GM19043 (cell line): Measurements from ENCODE around the gene ERCC2.
"Not testable (repeated sequence)": the region's sequence is repeated elsewhere in the genome, so short reads cannot be mapped to it uniquely, and the experiment has no call there.

ENCODE experiments used
- ATAC-seq: cut with Tn5 transposase; IDR thresholded peaks from one replicate; pipeline ENCODE4 v1.9.1; 2021; ENCODE audit warnings: low read depth; ENCODE audit not compliant: unreplicated experiment

Gene ERCC2

DNA sequence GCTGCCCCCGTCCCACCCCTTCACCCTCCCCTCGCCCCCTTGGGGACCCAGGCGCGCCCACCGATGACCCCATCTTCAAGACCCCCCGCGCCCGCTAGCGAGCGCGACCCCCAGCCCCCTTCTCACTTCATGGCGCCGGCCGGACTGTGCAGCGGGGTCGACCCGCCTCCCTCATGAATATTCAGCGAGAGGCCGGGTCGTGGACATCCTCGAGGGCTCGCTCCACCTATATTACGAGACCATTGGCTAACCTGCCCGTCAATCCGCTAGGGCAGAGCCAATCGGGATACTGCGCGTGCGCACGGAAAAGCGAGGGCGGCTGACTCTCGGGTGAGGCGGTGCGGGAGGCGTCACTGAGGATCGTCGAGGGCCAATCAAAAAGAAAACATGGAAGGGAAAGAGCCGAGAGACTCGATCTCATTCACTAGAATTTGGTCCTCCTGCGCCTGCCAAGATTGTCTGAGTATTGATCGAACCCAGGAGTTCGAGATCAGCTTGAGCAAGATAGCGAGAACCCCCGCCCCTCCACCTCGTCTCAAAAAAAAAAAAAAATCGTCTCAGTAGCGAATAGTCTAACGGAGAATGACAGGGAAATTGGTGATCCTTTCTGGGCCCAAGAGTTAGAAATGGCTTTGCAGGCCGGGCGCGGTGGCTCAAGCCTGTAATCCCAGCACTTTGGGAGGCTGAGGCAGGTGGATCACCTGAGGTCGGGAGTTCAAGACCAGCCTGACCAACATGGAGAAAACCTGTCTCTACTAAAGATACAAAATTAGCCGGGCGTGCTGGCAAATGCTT, at the start of gene ERCC2:
TSS of gene ERCC2 (minus strand) at position 164 of the 795 bp plus-strand sequence. CDS start at position 131, 33 bp downstream.
- peak; percentile 88 for ATAC-seq

DNA sequence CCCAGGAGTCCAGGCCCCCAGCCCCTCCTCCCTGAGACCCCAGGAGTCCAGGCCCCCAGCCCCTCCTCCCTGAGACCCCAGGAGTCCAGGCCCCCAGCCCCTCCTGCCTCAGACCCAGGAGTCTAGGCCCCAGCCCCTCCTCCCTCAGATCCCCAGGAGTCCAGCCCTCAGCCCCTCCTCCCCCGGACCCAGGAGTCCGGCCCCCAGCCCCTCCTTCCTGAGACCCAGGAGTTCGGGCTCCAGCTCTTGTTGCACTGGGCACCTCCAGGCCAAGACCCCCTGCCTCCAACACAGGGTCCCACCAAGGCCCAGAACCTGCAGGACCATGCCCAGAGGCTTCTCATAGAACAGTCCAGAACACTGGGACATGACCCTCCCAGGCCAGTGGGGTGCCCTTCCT, 49.5 kb upstream of the ERCC2 start:
- ATAC-seq = no peak

DNA sequence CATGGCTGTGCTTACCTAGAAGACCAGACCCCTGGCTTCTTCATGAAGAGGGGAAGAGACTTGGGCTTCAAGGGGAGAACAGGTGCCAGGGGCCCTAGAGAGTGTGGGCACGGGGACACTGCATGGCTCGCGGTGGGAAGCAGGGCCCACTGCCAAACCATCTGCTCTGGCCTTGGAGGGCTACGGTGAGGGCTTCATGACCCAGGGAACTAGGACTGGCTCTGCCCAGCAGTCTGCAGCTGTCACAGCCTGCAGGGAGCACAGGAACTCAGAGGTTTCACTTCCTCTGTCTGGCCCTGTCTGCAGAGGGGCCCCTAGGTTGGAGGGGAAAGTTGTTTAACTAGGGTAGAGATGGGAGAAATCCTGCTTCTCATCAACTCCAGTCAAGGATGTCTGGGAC, 49.0 kb upstream of the ERCC2 start:
- ATAC-seq = peak; percentile 76

DNA sequence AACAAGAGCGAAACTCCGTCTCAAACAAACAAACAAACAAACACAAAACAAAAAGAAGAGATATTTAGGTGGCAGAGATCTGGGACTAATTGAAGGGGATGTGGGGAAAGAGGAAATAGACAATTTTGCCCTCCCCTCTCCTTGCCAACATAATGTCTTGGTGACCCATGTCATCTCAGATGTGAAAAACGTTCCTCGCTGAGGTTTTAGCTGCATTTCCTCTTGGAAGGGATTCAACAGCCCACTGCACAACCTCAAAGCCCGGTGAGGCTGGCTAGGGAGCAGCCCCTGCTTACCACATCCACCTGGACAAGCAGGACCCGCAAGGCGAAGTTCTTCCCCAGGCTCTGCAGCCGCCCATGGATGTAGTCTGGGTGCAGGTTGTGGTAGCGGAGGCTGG, 48.4 kb upstream of the ERCC2 start:
- no peak for ATAC-seq

DNA sequence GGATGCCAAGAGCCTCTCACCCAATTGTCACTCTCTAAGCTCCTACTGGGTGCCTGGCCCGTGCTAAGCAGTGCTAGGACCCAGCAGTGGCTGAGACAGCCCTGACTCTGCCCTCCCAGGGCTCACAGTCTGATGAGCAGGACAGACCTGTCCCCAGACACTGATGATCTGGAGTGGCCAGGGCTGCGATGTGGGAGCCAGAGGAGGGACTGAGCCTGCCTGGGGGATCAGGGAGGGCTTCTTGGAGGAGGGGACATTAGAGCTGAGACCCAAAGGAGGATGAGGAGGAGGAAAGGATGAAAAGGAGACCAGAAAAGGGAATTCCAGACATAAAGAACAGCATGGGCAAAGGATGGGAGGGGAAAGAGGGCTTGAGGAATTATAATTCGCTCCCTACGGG, 46.8 kb upstream of the ERCC2 start:
- no peak for ATAC-seq

DNA sequence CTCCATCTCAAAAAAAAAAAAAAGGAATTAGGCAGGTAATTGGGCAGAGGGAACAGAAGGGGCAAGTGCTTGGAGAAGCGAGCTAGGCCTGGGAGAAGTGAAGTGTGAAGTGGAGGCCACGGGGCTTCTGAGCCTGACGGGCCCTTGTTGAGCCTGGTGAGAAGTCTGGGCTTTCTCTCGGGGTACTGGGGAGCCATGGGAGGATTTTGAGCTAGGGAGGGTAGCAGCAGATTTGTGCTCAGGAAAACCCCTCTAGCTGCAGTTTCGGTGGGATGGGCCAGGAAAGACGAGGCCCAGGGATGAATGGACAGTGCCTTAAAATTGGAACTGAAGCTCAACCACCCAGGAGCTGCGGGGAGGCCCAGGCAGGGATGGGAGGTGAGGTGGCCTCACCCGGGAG, 44.1 kb upstream of the ERCC2 start:
- no peak for ATAC-seq

DNA sequence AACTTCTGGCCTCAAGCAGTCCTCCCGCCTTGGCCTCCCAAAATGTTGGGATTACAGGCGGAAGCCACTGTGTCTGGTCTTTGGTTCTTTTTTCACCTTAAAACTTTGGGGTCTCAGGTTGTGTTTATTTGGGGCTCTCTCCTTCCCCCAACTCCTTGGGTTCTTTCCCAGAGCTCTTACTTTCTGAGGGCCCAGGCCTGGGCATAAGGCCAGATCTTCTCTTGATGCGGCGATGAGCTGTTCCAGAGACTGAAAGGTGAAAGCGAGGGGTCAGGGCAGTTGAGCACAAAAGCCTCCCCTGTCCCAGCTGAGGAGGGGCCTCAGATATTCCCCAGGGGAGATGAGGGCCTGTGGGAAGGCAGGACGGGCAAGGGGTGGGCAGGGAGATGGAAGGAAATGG, 43.1 kb upstream of the ERCC2 start:
- ATAC-seq = no peak

DNA sequence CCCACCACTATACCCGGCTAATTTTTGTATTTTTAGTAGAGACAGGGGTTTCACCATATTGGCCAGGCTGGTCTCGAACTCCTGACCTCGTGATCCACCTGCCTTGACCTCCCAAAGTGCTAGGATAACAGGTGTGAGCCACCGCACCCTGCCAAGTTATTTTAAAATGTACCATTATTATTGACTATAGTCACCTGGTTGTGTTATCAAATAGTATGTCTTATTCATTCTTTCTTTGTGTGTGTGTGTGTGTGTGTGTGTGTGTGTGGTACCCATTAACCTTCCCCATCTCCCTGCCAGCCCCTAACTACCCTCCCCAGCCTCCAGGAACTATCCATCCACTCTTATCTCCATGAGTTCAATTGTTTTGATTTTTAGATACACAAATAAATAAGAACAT, 40.0 kb upstream of the ERCC2 start:
- not testable (repeated sequence) for ATAC-seq

DNA sequence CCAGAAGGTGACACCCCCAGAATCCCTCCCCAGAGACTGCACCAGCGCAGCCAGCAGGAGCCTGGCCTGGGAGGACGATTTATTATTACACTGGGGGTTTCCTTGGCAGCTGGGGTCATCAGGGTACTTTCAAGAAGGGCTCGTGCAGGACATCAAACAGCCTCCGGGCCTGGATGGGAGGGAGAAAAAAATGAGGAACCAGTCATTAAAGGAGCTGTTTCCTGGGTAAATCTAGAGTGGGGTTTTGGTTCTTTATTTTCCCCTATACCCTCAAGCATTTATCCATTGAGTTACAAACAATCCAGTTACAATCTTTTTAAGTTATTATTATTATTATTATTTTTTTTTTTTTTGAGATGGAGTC, 39.2 kb upstream of the ERCC2 start:
- ATAC-seq = no peak

DNA sequence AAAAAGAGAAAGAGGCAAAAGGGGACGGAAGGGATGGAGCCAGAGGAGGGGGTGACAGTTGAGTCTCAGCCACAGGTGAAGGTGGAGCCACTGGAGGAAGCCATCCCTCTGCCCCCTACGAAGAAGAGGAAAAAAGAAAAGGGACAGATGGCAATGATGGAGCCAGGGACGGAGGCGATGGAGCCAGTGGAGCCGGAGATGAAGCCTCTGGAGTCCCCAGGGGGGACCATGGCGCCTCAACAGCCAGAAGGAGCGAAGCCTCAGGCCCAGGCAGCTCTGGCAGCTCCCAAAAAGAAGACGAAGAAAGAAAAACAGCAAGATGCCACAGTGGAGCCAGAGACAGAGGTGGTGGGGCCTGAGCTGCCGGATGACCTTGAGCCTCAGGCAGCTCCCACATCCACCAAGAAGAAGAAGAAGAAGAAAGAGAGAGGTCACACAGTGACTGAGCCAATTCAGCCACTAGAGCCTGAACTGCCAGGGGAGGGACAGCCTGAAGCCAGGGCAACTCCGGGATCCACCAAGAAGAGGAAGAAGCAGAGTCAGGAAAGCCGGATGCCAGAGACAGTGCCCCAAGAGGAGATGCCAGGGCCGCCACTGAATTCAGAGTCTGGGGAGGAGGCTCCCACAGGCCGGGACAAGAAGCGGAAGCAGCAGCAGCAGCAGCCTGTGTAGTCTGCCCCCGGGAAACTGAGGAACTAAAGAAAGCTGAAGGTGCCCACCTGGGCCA, 38.6 kb upstream of the ERCC2 start:
- no peak for ATAC-seq

DNA sequence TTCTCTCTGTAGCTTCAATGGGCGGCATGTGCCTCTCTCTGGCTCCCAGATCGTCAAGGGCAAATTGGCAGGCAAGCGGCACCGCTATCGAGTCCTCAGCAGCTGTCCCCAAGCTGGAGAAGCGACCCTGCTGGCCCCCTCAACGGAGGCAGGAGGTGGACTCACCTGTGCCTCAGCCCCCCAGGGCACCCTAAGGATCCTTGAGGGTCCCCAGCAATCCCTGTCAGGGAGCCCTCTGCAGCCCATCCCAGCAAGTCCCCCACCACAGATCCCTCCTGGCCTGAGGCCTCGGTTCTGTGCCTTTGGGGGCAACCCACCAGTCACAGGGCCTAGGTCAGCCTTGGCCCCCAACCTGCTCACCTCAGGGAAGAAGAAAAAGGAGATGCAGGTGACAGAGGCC, 37.7 kb upstream of the ERCC2 start:
- ATAC-seq = no peak

DNA sequence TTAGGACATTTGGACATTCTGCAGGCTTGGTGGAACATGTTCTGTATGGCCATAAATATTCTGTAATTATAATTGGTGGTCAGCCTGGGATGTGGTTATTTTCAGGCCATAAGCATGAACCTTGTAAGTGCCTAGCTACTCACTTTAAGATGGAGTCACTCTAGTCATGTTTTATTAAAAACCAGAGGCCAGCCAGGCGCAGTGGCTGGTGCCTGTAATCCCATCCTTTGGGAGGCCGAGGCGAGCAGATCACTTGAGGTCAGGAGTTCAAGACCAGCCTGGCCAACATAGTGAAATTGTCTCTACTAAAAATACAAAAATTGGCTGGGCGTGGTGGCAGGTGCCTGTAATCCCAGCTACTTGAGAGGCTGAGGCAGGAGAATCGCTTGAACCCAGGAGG, 37.2 kb upstream of the ERCC2 start:
- ATAC-seq = not testable (repeated sequence)

DNA sequence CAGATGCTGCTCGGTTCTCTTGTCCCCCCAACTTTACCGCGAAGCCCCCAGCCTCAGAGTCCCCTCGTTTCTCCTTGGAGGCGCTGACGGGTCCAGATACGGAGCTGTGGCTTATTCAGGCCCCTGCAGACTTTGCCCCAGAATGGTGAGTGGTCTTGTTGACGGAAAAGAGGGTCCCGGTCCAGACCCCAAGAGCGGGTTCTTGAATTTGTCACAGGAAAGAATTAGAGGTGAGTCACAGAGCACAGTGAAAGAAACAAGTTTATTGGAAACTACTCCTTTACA, 36.7 kb upstream of the ERCC2 start:
- no peak for ATAC-seq

DNA sequence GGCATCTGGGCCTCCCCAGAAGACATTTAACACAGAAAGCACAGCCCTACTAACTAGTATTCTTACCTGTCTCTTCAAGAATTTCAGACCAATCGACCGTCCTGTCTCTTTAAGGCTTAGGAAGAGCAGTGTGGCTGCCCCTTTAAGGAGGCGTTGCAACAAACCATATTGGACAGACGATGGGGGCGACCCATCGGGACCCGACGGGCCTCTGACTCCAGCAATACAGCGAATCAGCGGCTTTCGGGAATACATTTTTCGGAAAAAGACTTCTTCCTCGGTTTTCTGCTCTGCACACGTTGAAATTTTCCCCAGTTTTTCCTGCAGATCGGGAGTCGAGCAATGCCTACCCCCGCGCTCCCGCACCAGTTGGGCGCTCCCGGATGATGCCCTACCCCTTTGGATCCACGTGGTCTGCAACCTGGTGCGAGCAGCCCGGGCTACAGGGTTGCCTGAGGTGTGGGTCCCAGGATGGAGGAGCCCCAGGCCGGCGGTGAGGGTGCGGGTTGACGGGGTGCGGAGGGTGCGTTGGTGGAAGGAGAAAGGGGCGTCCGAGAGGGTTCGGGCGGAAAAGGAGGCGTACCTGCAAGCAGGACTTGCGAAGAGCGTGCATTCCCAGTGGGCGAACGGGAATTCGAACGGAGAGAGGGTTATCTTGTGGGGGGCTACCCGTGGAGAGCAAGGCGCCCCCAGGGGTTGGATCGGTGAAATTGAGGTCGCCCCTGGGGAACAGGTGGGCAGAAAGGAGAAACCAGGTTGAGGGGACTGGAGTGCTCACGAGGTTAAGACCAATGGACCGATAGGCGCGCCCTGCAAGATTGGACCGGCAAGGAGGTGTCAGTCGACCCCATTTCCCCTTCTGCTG, 36.1 kb upstream of the ERCC2 start, which contains the start of gene POLR1G:
TSS of gene POLR1G (plus strand) at position 419 of the 865 bp plus-strand sequence. CDS start at position 472, 53 bp downstream.
- ATAC-seq = peak; percentile 51

DNA sequence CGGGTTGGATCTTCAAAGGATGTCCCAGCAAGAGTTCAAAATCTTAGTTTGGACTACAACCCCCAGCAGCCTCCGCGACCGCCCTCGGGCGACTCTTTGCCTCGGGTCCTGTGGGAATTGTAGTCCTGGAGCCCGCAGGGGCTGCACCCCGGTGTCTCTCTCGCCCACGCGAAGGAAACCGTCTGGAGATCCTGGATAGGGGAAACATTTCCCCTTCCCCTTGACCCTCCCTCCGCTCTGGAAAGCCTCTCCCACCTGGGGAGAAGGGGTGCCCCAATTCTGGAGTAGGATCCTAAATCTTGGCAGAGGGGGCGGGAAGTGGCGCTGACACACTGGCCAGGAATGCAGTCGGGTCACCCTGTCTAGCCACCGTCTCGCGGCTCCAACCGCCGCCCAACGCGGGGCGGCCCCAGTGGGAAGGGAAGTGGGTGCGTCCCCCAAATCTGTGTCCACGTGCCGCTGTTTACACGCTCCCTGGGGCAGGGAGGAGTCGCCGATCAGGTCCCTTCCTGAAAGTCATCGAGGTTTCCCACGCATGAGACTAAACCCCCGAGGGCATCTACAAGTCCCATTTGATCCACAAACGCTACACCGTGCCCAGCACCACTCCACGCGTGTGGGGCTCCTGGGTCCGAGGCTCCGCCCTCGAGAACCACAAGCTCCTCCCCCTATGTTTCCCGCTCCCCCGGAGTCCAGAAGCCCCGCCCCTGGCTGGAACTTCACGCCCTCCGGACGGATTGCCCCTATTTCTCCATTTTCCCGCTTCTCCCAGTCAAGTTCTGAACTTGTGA, 35.3 kb upstream of the ERCC2 start:
- peak; percentile 35 for ATAC-seq

DNA sequence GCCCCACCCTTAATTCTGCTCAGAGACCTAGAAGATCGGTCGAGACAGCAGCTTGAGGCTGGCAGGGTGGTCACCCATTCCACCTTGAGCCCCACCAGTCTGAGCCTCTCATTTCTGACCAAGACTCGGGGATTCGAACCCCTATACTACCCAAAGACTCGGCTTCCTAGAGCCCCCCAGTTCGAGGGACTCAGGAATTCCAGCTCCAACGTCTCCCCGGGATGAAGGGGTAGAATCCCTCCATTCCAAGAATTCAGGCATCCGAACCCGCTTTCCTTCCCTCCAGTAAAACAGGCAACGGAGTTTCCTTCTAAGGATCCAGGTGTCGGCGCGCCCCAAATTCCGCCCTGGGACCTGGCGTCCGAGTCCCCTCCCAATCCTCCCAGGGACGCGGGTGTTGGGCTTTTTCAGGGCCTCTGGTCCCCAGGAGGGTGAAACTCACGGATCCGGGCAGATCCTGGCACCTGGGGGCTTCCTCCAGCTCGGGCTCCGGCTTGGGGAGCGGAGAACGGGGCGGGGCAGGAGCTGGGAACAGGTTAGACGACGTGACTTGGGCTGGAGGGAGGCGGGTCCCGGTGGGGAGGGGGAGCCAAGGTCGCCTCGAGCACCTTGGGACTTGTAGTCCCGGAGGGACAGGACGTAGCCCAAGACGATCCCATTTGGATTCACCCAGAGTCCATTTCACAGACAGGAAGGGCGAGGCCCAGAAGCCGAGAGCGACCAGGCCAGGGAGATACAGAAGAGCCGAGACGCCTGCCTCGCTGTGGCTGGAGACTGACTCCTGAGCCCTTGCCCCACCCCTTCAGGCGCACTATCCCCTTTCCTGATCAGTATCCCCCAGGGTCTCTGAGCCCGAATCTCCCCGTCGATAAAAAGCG, 34.4 kb upstream of the ERCC2 start, which contains the start of gene PPP1R13L:
TSS of gene PPP1R13L (minus strand) at position 513 of the 878 bp plus-strand sequence. CDS start 6,751 bp downstream, outside the sequence.
- ATAC-seq = no peak

DNA sequence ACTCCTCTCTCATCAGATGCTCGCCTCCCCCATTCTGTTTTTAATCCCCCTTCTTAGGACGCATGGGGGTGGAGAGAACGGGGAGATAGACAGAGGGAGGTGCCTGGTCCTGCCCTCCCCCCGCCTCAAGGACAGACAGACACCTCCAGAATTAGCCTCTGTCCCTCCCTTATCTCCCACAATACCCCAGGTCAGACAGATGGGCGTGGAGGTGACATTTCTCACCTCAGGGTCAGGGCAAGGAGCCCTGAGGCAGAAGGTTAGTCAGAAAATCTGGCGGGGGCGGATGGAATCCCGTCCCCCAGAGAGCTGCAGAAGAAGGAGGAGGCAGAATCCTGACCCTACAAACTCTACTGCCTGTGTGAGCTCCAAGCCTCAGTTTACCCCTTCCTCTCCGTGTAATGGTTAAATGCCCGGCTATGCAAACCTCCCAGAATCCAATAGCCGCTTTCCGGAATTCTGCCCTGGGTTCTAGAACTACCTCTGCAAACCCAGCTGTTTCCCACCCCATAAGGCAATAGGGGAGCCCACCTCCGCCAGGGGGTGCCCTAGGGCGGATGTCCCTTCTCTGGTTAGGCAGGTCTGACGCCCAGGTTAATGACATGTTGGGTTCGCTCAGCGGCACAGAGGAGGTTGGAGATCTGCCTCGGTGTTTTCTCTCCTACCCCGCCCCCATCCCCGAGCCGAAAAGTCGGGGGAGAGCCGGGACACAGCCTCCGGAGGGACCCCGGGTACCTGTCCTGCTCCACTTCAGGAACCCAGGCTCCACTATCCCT, 33.6 kb upstream of the ERCC2 start:
- ATAC-seq = no peak

DNA sequence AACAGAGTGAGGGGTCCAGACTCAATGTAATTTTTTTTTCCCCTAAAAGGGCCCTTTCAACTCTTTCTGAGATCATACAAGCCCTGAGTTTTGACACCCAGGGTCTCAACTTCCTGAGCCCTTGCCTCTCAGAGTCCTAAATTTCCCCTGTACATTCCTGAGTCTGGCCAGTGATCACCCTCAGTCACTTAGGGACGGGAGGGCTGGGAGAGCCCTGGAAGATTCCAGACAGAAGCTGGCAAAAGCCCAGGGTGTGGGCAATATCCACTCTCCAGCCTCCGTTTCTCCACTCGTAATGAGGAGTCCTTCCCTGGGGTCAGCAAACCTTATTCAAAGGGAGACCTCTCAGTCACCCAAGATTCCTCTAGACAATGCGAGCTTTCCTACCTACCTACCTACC, 32.9 kb upstream of the ERCC2 start:
- ATAC-seq = no peak
